Activated T-helper 2 cell treated with anti-CD3 and anti-CD28 coated beads, Interferon-gamma antibody, Interleukin-2, Interleukin-4, amounts not matched to agents 10 μg/mL and 5 μg/mL and 100 μg/mL, durations not matched to agents 14 hours and 24 hours and 36 hours (primary cell): ENCODE results near the gene C2CD4D. TPM values are rescaled to one million over a fixed set of nuclear protein-coding genes. Genes with fewer than 3 reads are reported as not detected.
A peak's percentile ranks its signal among the peaks of the same experiment; 100 is the strongest.

Experiments
- DNase-seq: peaks from one replicate; pipeline ENCODE4 v3.0.0; 2021; ENCODE audit warnings: low spot score
- H3K27ac Mint-ChIP-seq: one replicate; pipeline ENCODE4 v1.8.0; 2021; ENCODE audit warnings: mixed read lengths
- H3K27me3 Mint-ChIP-seq: one replicate; pipeline ENCODE4 v1.8.0; 2021; ENCODE audit warnings: low read depth, mixed read lengths
- H3K36me3 Mint-ChIP-seq: one replicate; pipeline ENCODE4 v1.8.0; 2021; ENCODE audit warnings: low read depth, mixed read lengths
- H3K4me1 Mint-ChIP-seq: one replicate; pipeline ENCODE4 v1.8.0; 2021; ENCODE audit warnings: low read depth, mixed read lengths
- H3K4me3 Mint-ChIP-seq: one replicate; pipeline ENCODE4 v1.8.0; 2021; ENCODE audit warnings: low read depth, mild to moderate bottlenecking, moderate library complexity, mixed read lengths
- H3K9me3 Mint-ChIP-seq: one replicate; pipeline ENCODE4 v1.8.0; 2021; ENCODE audit warnings: mixed read lengths
- intact Hi-C: fragments of 100-400 bp; cut with micrococcal nuclease; formaldehyde crosslinking; loops from one replicate; pipeline ENCODE4 v1.15.1; 2023
- total RNA-seq: library from RNA; stranded (reverse); gene quantifications from 2 replicates; pipeline ENCODE4 v1.2.3, GENCODE V29; 2022

C2CD4D gene
- total RNA-seq, 1 donor from 2014 or later, result 1.6 TPM

- Mint-ChIP-seq H3K36me3 (no peaks in the 10 kb centered on the region), H3K27me3 (no peaks in the 10 kb centered on the region), H3K27ac (no peak overlapping the region), H3K4me1 (peaks cover 3% of the 10 kb centered on the region), H3K4me3 (no peak overlapping the region), H3K9me3 (no peaks in the 10 kb centered on the region)
- intact Hi-C loops, result no loop called here
- DNase-seq, result no peak
These were observed 15.0 kb upstream of the C2CD4D start for GRCh38 chr1:151854658-151855057.

- no peak within 1 kb of the TSS for H3K4me3 Mint-ChIP-seq
- H3K4me1 Mint-ChIP-seq, result peaks cover 8% of the 10 kb centered on the region
- H3K27me3 Mint-ChIP-seq, result no peaks in the 10 kb centered on the region
- H3K27ac Mint-ChIP-seq, result no peak within 1 kb of the TSS
- peaks cover 8% of the 10 kb centered on the region for H3K36me3 Mint-ChIP-seq
- intact Hi-C loops, result no loop called here
- H3K9me3 Mint-ChIP-seq, result no peaks in the 10 kb centered on the region
- DNase-seq, result no peak
These were observed 13.9 kb upstream of the C2CD4D start, which contains the start of gene THEM5 for GRCh38 chr1:151853411-151853943. Gene THEM5 (minus strand): TSS chr1:151853712. CDS start chr1:151853565, 147 bp downstream.

- Mint-ChIP-seq H3K4me1 (peaks cover 11% of the 10 kb centered on the region), H3K27ac (no peak overlapping the region), H3K27me3 (no peaks in the 10 kb centered on the region), H3K36me3 (peaks cover 8% of the 10 kb centered on the region), H3K4me3 (no peak overlapping the region), H3K9me3 (no peaks in the 10 kb centered on the region)
- DNase-seq, result no peak
- intact Hi-C loops, result no loop called here
These were observed 13.1 kb upstream of the C2CD4D start for GRCh38 chr1:151852733-151853132.

GRCh38 chr1:151851886-151852285, 12.3 kb upstream of the C2CD4D start:
- intact Hi-C loops, result no loop called here
- no peaks in the 10 kb centered on the region for H3K27me3 Mint-ChIP-seq
- H3K27ac Mint-ChIP-seq, result no peak overlapping the region
- peaks cover 11% of the 10 kb centered on the region for H3K4me1 Mint-ChIP-seq
- peaks cover 8% of the 10 kb centered on the region for H3K36me3 Mint-ChIP-seq
- H3K4me3 Mint-ChIP-seq, result no peak overlapping the region
- DNase-seq, result no peak
- H3K9me3 Mint-ChIP-seq, result no peaks in the 10 kb centered on the region

GRCh38 chr1:151849871-151850270, 10.3 kb upstream of the C2CD4D start:
- Mint-ChIP-seq H3K36me3 (peaks cover 24% of the 10 kb centered on the region), H3K9me3 (no peaks in the 10 kb centered on the region), H3K4me1 (peaks cover 21% of the 10 kb centered on the region), H3K4me3 (no peak overlapping the region), H3K27me3 (no peaks in the 10 kb centered on the region), H3K27ac (peak overlapping the region; percentile 82)
- DNase-seq, result no peak
- intact Hi-C loops, result loop anchor here (10.0 kb wide), 1 partner anchor 55 kb away; the partner anchor contains the start of gene THEM4

- H3K36me3 Mint-ChIP-seq, result peaks cover 31% of the 10 kb centered on the region
- no peak overlapping the region for H3K4me3 Mint-ChIP-seq
- peaks cover 21% of the 10 kb centered on the region for H3K4me1 Mint-ChIP-seq
- H3K9me3 Mint-ChIP-seq, result no peaks in the 10 kb centered on the region
- no peak for DNase-seq
- H3K27ac Mint-ChIP-seq, result peak overlapping the region; percentile 82
- H3K27me3 Mint-ChIP-seq, result no peaks in the 10 kb centered on the region
- intact Hi-C loops, result loop anchor here (10.0 kb wide), 1 partner anchor 56 kb away; the partner anchor contains the start of gene THEM4
These were observed 9.5 kb upstream of the C2CD4D start for GRCh38 chr1:151849126-151849525.

- peaks cover 21% of the 10 kb centered on the region for H3K4me1 Mint-ChIP-seq
- no peaks in the 10 kb centered on the region for H3K27me3 Mint-ChIP-seq
- no peak for DNase-seq
- H3K4me3 Mint-ChIP-seq, result no peak overlapping the region
- no peaks in the 10 kb centered on the region for H3K9me3 Mint-ChIP-seq
- intact Hi-C loops, result loop anchor here (10.0 kb wide), 1 partner anchor 57 kb away; the partner anchor contains the start of gene THEM4
- peak overlapping the region; percentile 63 for H3K27ac Mint-ChIP-seq
- H3K36me3 Mint-ChIP-seq, result peaks cover 31% of the 10 kb centered on the region
These were observed 8.4 kb upstream of the C2CD4D start for GRCh38 chr1:151847867-151848596.

GRCh38 chr1:151846686-151847237, 7.1 kb upstream of the C2CD4D start:
- Mint-ChIP-seq H3K36me3 (peaks cover 34% of the 10 kb centered on the region), H3K4me1 (peaks cover 21% of the 10 kb centered on the region), H3K9me3 (no peaks in the 10 kb centered on the region), H3K4me3 (no peak overlapping the region), H3K27ac (peak overlapping the region; percentile 56), H3K27me3 (no peaks in the 10 kb centered on the region)
- no peak for DNase-seq
- intact Hi-C loops, result loop anchor here (10.0 kb wide), 1 partner anchor 58 kb away; the partner anchor contains the start of gene THEM4

- peaks cover 39% of the 10 kb centered on the region for H3K36me3 Mint-ChIP-seq
- H3K27ac Mint-ChIP-seq, result peak overlapping the region; percentile 56
- intact Hi-C loops, result loop anchor here (10.0 kb wide), 1 partner anchor 59 kb away; the partner anchor contains the start of gene THEM4
- no peaks in the 10 kb centered on the region for H3K27me3 Mint-ChIP-seq
- no peaks in the 10 kb centered on the region for H3K9me3 Mint-ChIP-seq
- H3K4me3 Mint-ChIP-seq, result no peak overlapping the region
- peaks cover 28% of the 10 kb centered on the region for H3K4me1 Mint-ChIP-seq
- no peak for DNase-seq
These were observed 6.5 kb upstream of the C2CD4D start for GRCh38 chr1:151846062-151846568.

GRCh38 chr1:151843398-151843797, 3.8 kb upstream of the C2CD4D start:
- Mint-ChIP-seq H3K27me3 (no peaks in the 10 kb centered on the region), H3K9me3 (no peaks in the 10 kb centered on the region), H3K27ac (no peak overlapping the region), H3K4me1 (peaks cover 31% of the 10 kb centered on the region), H3K4me3 (no peak overlapping the region), H3K36me3 (peaks cover 36% of the 10 kb centered on the region)
- intact Hi-C loops, result loop anchor here (10.0 kb wide), 1 partner anchor 61 kb away; the partner anchor contains the start of gene THEM4
- DNase-seq, result no peak

GRCh38 chr1:151841141-151841540, 1.5 kb upstream of the C2CD4D start:
- no peak for DNase-seq
- no peak overlapping the region for H3K27ac Mint-ChIP-seq
- no peaks in the 10 kb centered on the region for H3K27me3 Mint-ChIP-seq
- intact Hi-C loops, result loop anchor here (10.0 kb wide), 1 partner anchor 64 kb away; the partner anchor contains the start of gene THEM4
- no peaks in the 10 kb centered on the region for H3K9me3 Mint-ChIP-seq
- peaks cover 36% of the 10 kb centered on the region for H3K4me1 Mint-ChIP-seq
- H3K36me3 Mint-ChIP-seq, result peaks cover 29% of the 10 kb centered on the region
- no peak overlapping the region for H3K4me3 Mint-ChIP-seq

GRCh38 chr1:151840421-151840820, 801 bp upstream of the C2CD4D start:
- Mint-ChIP-seq H3K4me3 (peak overlapping the region; percentile 78), H3K4me1 (peaks cover 36% of the 10 kb centered on the region), H3K36me3 (peaks cover 26% of the 10 kb centered on the region), H3K27ac (peak overlapping the region; percentile 80), H3K9me3 (no peaks in the 10 kb centered on the region), H3K27me3 (no peaks in the 10 kb centered on the region)
- intact Hi-C loops, result loop anchor here (10.0 kb wide), 1 partner anchor 64 kb away; the partner anchor contains the start of gene THEM4
- no peak for DNase-seq
